ENCODE results near the gene ACBD4. TPM values are rescaled to one million over a fixed set of nuclear protein-coding genes. Genes with fewer than 3 reads are reported as not detected.

Gene ACBD4
- total RNA-seq, 1 experiment from 2014 or later: 21.2 TPM

- Histone ChIP-seq H3K27me3 (replicated peaks; ENCODE audit: control insufficient read depth, insufficient read depth, low read length) (no peaks in the 10 kb centered on the region), H3K36me3 (ENCODE audit: control insufficient read depth, insufficient read depth, low read length) (no peaks in the 10 kb centered on the region), H3K4me3 (ENCODE audit: low read depth, low read length) (no peak overlapping the region), H3K4me1 (peaks cover 11% of the 10 kb centered on the region), H3K9me3 (no peaks in the 10 kb centered on the region)
- H3K27me3 Mint-ChIP-seq (ENCODE audit: insufficient read depth, unreplicated experiment): peaks cover 4% of the 10 kb centered on the region
- TF ChIP-seq CTCF (IDR thresholded peaks at IDR 0.05; ENCODE audit: insufficient read depth in 1 of 2, low read depth in 1 of 2, low read length in 1 of 2, severe bottlenecking in 1 of 2, unreplicated experiment in 1 of 2): no peak
- CTCF ChIA-PET: interaction anchor here (0.5 to 8.2 kb wide), 5 partner anchors 10 to 37 kb away, joined by 3 to 230 read pairs (median 5); partner anchors contain the start of genes ACBD4 and HEXIM2
- peak overlapping the region; percentile 99 for H3K4me3 Mint-ChIP-seq (ENCODE audit: unreplicated experiment)
- H3K4me1 Mint-ChIP-seq (ENCODE audit: low read depth, unreplicated experiment): peaks cover 9% of the 10 kb centered on the region
- no TSS peak for BruUV-seq (replicated peaks)
- peaks cover 55% of the 10 kb centered on the region for H3K36me3 Mint-ChIP-seq (ENCODE audit: insufficient read depth, unreplicated experiment)
- POLR2A ChIA-PET: interaction anchor here (0.6 to 7.0 kb wide), 3 partner anchors 10 to 14 kb away, joined by 3 to 279 read pairs (median 3); partner anchors contain the start of genes ACBD4 and HEXIM2
- peak overlapping the region; percentile 94 for H3K27ac Mint-ChIP-seq (ENCODE audit: unreplicated experiment)
- intact Hi-C loops (cut with micrococcal nuclease; ENCODE audit: unreplicated experiment): loop anchor here (5.0 kb wide), 1 partner anchor 226 kb away; no protein-coding TSS in a partner anchor
- H3K9me3 Mint-ChIP-seq (ENCODE audit: unreplicated experiment): no peaks in the 10 kb centered on the region
- DNase-seq: no peak
These were observed 10.7 kb downstream of the ACBD4 start for GRCh38 chr17:45146166-45146565.

- CTCF ChIA-PET: interaction anchor here (0.8 to 8.2 kb wide), 4 partner anchors 10 to 38 kb away, joined by 4 to 230 read pairs (median 82); partner anchors contain the start of genes ACBD4 and HEXIM2
- no peaks in the 10 kb centered on the region for H3K36me3 ChIP-seq (ENCODE audit: control insufficient read depth, insufficient read depth, low read length)
- Mint-ChIP-seq H3K4me1 (ENCODE audit: low read depth, unreplicated experiment) (peaks cover 10% of the 10 kb centered on the region), H3K27me3 (ENCODE audit: insufficient read depth, unreplicated experiment) (peaks cover 4% of the 10 kb centered on the region), H3K27ac (ENCODE audit: unreplicated experiment) (peak overlapping the region; percentile 94), H3K36me3 (ENCODE audit: insufficient read depth, unreplicated experiment) (peaks cover 57% of the 10 kb centered on the region), H3K9me3 (ENCODE audit: unreplicated experiment) (no peaks in the 10 kb centered on the region), H3K4me3 (ENCODE audit: unreplicated experiment) (peak overlapping the region; percentile 99)
- H3K27me3 ChIP-seq (replicated peaks; ENCODE audit: control insufficient read depth, insufficient read depth, low read length): no peaks in the 10 kb centered on the region
- H3K9me3 ChIP-seq: no peaks in the 10 kb centered on the region
- intact Hi-C loops (cut with micrococcal nuclease; ENCODE audit: unreplicated experiment): loop anchor here (5.0 kb wide), 1 partner anchor 226 kb away; no protein-coding TSS in a partner anchor
- TF ChIP-seq CTCF (IDR thresholded peaks at IDR 0.05; ENCODE audit: insufficient read depth in 1 of 2, low read depth in 1 of 2, low read length in 1 of 2, severe bottlenecking in 1 of 2, unreplicated experiment in 1 of 2): no peak
- H3K4me3 ChIP-seq (ENCODE audit: low read depth, low read length): peak overlapping the region; percentile 57; the same call in 1 of the 2 replicates
- BruUV-seq (replicated peaks): no TSS peak
- DNase-seq: no peak
- peaks cover 13% of the 10 kb centered on the region for H3K4me1 ChIP-seq
- POLR2A ChIA-PET: interaction anchor here (0.6 to 7.0 kb wide), 3 partner anchors 10 to 14 kb away, joined by 3 to 279 read pairs (median 3); partner anchors contain the start of genes ACBD4 and HEXIM2
These were observed 11.1 kb downstream of the ACBD4 start for GRCh38 chr17:45146592-45146889.

DNA sequence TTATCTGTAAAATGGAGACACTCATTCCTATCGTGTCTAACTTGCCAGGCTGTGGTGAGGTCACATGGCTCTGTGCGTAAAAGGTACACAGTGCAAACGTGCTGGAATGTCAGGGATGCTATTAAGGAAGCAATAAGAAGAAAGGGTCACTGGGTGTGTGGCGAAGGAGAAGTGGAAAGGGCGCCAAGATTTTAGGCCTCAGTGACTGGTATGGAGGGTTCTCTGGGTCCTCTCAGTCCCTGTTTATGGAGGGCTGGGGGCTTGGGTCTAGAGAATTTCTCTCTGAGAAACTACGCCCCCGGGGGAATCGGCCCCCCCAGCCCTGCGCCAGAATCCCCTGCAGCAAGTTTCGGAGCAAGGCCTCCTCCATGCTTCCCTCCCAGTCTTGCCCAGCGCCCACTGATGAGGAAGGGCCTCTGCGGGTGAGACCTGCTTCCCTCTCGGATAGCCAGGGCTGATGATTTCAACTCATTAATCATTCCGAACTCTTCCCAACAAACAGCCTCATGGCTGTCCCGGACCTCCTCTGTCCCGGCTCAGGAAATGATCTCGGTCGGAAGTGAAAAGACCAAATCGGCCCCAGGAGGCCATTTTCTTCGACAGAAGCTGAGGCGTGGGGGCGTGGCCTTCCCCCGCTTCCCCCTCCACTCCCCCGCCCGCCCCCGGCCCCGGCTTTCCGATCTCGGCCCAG lies 11.5 kb downstream of the ACBD4 start:
- no peaks in the 10 kb centered on the region for H3K9me3 ChIP-seq
- intact Hi-C loops (cut with micrococcal nuclease; ENCODE audit: unreplicated experiment): loop anchor here (5.0 kb wide), 1 partner anchor 225 kb away; no protein-coding TSS in a partner anchor
- TF ChIP-seq CTCF (IDR thresholded peaks at IDR 0.05; ENCODE audit: insufficient read depth in 1 of 2, low read depth in 1 of 2, low read length in 1 of 2, severe bottlenecking in 1 of 2, unreplicated experiment in 1 of 2): no peak
- POLR2A ChIA-PET: interaction anchor here (0.6 to 7.0 kb wide), 8 partner anchors 11 to 101 kb away, joined by 3 to 279 read pairs (median 30); partner anchors contain the start of genes ACBD4 and HEXIM2
- peak; percentile 82 to 93 for DNase-seq
- H3K9me3 Mint-ChIP-seq (ENCODE audit: unreplicated experiment): no peaks in the 10 kb centered on the region
- no TSS peak for BruUV-seq (replicated peaks)
- peak overlapping the region; percentile 94 for H3K27ac Mint-ChIP-seq (ENCODE audit: unreplicated experiment)
- H3K27me3 Mint-ChIP-seq (ENCODE audit: insufficient read depth, unreplicated experiment): peaks cover 4% of the 10 kb centered on the region
- peak overlapping the region; percentile 99 for H3K4me3 Mint-ChIP-seq (ENCODE audit: unreplicated experiment)
- no peaks in the 10 kb centered on the region for H3K36me3 ChIP-seq (ENCODE audit: control insufficient read depth, insufficient read depth, low read length)
- peak overlapping the region; percentile 57 for H3K4me3 ChIP-seq (ENCODE audit: low read depth, low read length)
- peaks cover 17% of the 10 kb centered on the region for H3K4me1 ChIP-seq
- peaks cover 15% of the 10 kb centered on the region for H3K4me1 Mint-ChIP-seq (ENCODE audit: low read depth, unreplicated experiment)
- no peaks in the 10 kb centered on the region for H3K27me3 ChIP-seq (replicated peaks; ENCODE audit: control insufficient read depth, insufficient read depth, low read length)
- peaks cover 62% of the 10 kb centered on the region for H3K36me3 Mint-ChIP-seq (ENCODE audit: insufficient read depth, unreplicated experiment)
- CTCF ChIA-PET: interaction anchor here (0.6 to 8.2 kb wide), 6 partner anchors 11 to 50 kb away, joined by 3 to 230 read pairs (median 6); partner anchors contain the start of genes ACBD4 and HEXIM2

Measured in Caco-2 (cell line).